ENCODE results near the gene BAZ2B.

DNA sequence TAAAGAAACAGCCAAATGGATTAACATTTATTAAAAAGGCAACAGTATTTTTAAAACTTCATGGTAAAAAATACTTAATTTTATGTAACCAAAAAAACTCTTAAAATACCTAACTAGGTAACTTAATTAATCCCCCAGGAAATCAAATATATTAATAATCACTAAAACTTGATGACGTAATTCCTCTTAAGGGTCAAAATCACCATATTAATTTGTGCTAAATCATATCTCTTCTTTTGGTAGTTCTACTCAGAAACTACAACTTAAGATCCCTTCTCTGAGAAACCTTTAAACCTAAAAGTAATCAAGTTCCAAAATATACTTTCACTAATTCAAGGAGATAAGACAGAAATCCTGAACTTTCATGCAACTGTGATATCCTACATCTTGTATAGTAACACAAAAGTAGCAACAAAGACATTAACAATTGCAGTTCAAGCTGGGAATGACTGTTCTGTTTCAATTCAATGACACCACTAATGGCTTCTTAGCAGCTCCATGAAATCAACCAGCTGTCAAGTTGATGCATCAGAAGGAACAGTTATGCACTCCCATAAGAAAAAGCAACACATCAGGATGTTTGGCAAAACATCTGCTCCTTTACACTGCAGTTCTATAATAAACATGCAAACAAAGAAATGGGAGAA is 4.0 kb downstream of the BAZ2B start:
- TF ChIP-seq, protein P1, sequence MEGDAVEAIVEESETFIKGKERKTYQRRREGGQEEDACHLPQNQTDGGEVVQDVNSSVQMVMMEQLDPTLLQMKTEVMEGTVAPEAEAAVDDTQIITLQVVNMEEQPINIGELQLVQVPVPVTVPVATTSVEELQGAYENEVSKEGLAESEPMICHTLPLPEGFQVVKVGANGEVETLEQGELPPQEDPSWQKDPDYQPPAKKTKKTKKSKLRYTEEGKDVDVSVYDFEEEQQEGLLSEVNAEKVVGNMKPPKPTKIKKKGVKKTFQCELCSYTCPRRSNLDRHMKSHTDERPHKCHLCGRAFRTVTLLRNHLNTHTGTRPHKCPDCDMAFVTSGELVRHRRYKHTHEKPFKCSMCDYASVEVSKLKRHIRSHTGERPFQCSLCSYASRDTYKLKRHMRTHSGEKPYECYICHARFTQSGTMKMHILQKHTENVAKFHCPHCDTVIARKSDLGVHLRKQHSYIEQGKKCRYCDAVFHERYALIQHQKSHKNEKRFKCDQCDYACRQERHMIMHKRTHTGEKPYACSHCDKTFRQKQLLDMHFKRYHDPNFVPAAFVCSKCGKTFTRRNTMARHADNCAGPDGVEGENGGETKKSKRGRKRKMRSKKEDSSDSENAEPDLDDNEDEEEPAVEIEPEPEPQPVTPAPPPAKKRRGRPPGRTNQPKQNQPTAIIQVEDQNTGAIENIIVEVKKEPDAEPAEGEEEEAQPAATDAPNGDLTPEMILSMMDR (IDR thresholded peaks at IDR 0.05): no peak
- TF ChIP-seq RNF2 (IDR thresholded peaks at IDR 0.05; ENCODE audit: borderline replicate concordance, low read depth) (no peak), EP300 (IDR thresholded peaks at IDR 0.05) (no peak), MAFK (IDR thresholded peaks at IDR 0.05; ENCODE audit: partially characterized antibody) (no peak), RCOR1 (IDR thresholded peaks at IDR 0.05; ENCODE audit: low read depth, low read length) (no peak)

All from A549 (cell line).